Ovary (tissue), 3 donors: ENCODE results near the gene LDAH.

ENCODE experiments used
- CTCF ChIP-seq, 3 donors: fragments of 450-650 bp in 2 of 3; fragments of 200-600 bp in 1 of 3; IDR thresholded peaks; one replicate each; pipeline versions ENCODE4 v1.5.1 to v1.8.0; 2016 to 2022; ENCODE audit warnings: antibody characterized with exemption in 3 of 3, mild to moderate bottlenecking in 1 of 3
- EP300 ChIP-seq: sonication (generic); formaldehyde crosslinking; IDR thresholded peaks from one replicate; pipeline ENCODE4 v1.6.1; 2017; ENCODE audit warnings: antibody characterized with exemption
- POLR2A ChIP-seq: fragments of 450-650 bp; IDR thresholded peaks from one replicate; pipeline ENCODE4 v1.6.1; 2017; ENCODE audit warnings: antibody characterized with exemption, mild to moderate bottlenecking, moderate library complexity
- donor health status: DM: no; HTN: no; CAD: no.

GRCh38 chr2:20667531-20668401, 155.1 kb downstream of the LDAH start:
- no peak for TF ChIP-seq CTCF (IDR thresholded peaks at IDR 0.05)
- TF ChIP-seq POLR2A, result no peak
- TF ChIP-seq EP300, result no peak
